Iris pigment epithelial cell (primary cell): ENCODE data around the gene AOX1.
"Not testable (repeated sequence)": the region's sequence is repeated elsewhere in the genome, so short reads cannot be mapped to it uniquely, and the experiment has no call there.

Experiments used
- DNase-seq: peaks from one replicate; pipeline ENCODE4 v3.0.0-alpha.2; 2011; ENCODE audit warnings: low read depth

Gene AOX1

GRCh38 chr2:200627110-200627770, 41.4 kb downstream of the AOX1 start:
- DNase-seq, result no peak

GRCh38 chr2:200628461-200628860, 42.6 kb downstream of the AOX1 start:
- peak; percentile 50 for DNase-seq

GRCh38 chr2:200631287-200631686, 45.5 kb downstream of the AOX1 start:
- no peak for DNase-seq

- no peak for DNase-seq
Measured at GRCh38 chr2:200634231-200634964, 48.6 kb downstream of the AOX1 start.

GRCh38 chr2:200635251-200635650, 49.4 kb downstream of the AOX1 start:
- DNase-seq, result peak; percentile 22

GRCh38 chr2:200637901-200638300, 52.1 kb downstream of the AOX1 start:
- DNase-seq, result no peak

GRCh38 chr2:200640176-200640575, 54.4 kb downstream of the AOX1 start:
- DNase-seq, result no peak

GRCh38 chr2:200640901-200641300, 55.1 kb downstream of the AOX1 start:
- no peak for DNase-seq

- DNase-seq, result not testable (repeated sequence)
Measured at GRCh38 chr2:200648518-200649281, 62.9 kb downstream of the AOX1 start.

- no peak for DNase-seq
Measured at GRCh38 chr2:200649724-200650123, 63.9 kb downstream of the AOX1 start.

- no peak for DNase-seq
Measured at GRCh38 chr2:200650195-200650594, 64.4 kb downstream of the AOX1 start.

GRCh38 chr2:200652158-200652557, 66.3 kb downstream of the AOX1 start:
- no peak for DNase-seq

GRCh38 chr2:200653021-200653420, 67.2 kb downstream of the AOX1 start:
- no peak for DNase-seq

- no peak for DNase-seq
Measured at GRCh38 chr2:200654823-200655222, 69.0 kb downstream of the AOX1 start.

- peak; percentile 31 for DNase-seq
Measured at GRCh38 chr2:200655918-200656580, 70.2 kb downstream of the AOX1 start.

GRCh38 chr2:200658278-200658864, 72.6 kb downstream of the AOX1 start:
- DNase-seq, result no peak

GRCh38 chr2:200659410-200659809, 73.6 kb downstream of the AOX1 start:
- no peak for DNase-seq

GRCh38 chr2:200661477-200661876, 75.7 kb downstream of the AOX1 start:
- no peak for DNase-seq

GRCh38 chr2:200662727-200663126, 76.9 kb downstream of the AOX1 start:
- DNase-seq, result peak; percentile 75

GRCh38 chr2:200664770-200665494, 79.1 kb downstream of the AOX1 start:
- no peak for DNase-seq
